Lower leg skin (tissue), 3 donors: ENCODE data around the gene CDC34.

Source experiments
- CTCF ChIP-seq, 3 donors: fragments of 450-650 bp; IDR thresholded peaks; one replicate each; pipeline ENCODE4 v1.5.1; 2016; ENCODE audit warnings: antibody characterized with exemption in 3 of 3, mild to moderate bottlenecking in 3 of 3, moderate library complexity in 2 of 3
- POLR2A ChIP-seq, 2 donors: fragments of 450-650 bp; IDR thresholded peaks; one replicate each; pipeline ENCODE4 v1.6.1; 2016 to 2017; ENCODE audit warnings: antibody characterized with exemption in 2 of 2, mild to moderate bottlenecking in 1 of 2, moderate library complexity in 1 of 2

- TF ChIP-seq CTCF (IDR thresholded peaks at IDR 0.05) (no peak), POLR2A (IDR thresholded peaks at IDR 0.05) (no peak)
Observed at GRCh38 chr19:558770-559439, 27.3 kb downstream of the CDC34 start.
